GM21529 (cell line): ENCODE data around the gene EXOC6.

ENCODE experiments used
- ATAC-seq: cut with Tn5 transposase; IDR thresholded peaks from one replicate; pipeline ENCODE4 v1.9.1; 2021; ENCODE audit not compliant: unreplicated experiment

EXOC6 gene

GRCh38 chr10:92832121-92832520 is 16.2 kb upstream of the EXOC6 start:
- ATAC-seq, result no peak

DNA sequence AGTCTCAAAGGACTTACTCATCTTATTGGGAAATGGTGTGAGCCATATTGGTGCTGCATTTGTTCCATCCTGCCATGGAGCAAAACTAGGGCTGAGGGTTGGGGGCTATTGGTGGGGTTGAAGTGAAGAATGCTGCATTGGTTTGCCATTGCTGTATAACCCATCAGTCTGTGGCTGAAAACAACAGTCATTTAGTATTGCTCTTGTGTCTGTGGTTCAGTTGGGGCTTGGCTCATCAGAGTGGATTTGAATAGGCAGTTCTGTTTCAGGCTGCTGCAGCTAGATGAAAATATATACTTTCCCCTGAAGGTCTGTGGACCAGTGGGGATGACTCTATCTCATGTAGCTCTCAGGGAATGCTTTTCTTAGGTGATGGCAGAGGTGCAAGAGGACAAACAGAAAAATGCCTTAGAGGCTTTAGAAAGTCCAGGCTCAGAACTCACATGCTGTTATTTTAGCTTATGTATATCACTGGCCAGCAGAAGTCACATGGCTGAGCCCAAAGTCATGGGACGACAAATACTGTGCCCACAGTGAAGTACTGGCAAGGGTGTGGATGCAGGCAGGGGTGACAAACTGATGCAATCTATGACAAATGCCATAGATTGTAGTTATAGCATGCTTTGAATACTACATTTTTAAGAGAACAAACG is 15.2 kb upstream of the EXOC6 start:
- no peak for ATAC-seq

DNA sequence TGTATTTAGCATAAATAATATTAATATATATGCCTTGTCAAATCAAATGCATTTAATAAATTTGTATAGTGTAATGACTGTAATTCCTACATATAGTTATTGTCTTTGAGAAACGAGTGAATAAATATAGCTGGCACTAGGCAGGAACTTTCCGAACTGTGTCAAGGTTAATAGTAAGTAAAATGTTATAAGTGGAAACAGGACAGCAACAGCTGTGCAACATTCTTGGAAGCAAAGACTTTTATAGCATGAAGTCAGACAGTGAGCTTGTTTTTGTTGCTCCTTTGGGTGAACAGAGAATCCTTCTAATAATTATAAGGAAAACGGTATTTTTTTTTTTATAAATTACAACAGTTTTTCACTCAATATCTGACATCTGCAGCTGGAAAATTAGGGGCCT is 14.0 kb upstream of the EXOC6 start:
- no peak for ATAC-seq

DNA sequence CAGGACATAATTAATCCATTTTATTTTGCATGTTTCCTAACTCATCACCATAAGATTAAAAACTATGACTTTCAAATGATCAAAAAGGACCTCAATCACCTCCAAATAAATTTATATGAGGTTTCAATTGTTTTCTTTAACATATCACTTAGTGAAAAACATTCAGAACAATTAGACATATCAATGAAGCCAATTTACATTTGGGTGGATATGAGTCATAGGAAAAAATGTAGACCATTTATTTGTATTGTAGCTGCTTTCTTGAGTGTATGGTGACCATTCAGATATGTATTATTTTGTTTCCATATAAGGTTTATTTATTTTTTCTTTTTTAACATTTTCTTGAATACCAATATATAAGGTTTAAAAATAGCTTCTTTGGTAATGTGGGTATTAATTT is 13.3 kb upstream of the EXOC6 start:
- no peak for ATAC-seq

DNA sequence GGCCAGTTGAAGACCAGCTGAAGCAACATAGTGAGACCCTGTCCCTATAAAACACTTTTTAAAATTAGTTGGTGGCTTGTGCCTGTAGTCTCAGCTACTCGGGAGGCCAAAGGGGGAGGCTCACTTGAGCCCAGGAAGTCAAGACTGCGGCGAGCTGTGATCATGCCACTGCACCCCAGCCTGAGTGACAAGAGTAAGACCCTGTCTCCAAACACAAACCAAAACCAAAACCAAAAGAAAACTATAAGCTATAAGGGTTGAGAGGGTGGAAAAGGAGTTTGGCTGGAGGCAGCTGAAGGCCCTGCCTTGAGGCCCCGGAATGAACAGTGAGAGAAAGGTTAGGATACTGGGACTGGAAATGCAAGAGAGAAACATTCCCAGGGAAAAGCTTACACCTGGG is 10.9 kb upstream of the EXOC6 start:
- ATAC-seq, result no peak

DNA sequence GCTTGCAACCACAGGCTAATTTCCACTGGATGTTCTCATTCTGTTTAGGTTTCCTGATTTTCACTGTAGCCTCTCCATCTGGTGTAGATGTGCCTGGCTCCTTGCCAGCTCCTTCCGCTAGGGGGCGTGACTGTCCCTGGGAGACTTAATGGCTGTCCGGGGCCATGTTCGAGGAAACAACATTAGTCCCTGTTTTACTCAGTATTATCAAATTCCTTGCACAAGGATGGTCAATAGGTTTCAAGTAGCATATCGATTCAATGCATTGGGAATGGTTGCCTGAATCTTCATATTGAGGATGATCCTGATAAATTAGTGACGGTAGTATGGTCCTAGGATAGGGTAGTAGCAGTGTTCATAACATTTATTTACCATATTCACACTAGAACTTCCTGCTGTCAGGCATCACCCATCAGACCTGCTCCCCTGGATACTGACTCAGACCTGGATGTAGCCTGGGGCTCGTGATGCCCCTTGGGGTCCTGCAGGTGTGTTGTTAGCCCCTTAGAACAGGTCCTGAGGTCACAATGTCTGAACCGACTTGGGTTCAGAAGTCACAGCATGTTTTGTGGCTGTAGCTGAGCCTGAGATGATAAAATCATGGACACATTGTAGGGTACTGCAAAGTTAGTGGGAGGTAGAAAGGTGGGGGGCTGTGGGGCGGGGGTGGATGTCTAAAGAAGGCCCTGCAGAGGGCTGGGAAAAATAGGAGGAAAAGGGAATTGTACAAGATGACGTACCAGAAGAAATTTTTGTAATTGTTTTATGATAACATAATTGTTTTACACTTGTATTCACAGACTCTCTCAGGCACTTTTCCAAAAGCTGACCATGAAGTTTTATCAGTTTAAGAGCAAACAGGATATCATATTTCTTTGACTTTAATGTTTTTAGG is 8.9 kb upstream of the EXOC6 start:
- ATAC-seq, result no peak

GRCh38 chr10:92844746-92845145 is 3.6 kb upstream of the EXOC6 start:
- ATAC-seq, result no peak

GRCh38 chr10:92845921-92846320 is 2.4 kb upstream of the EXOC6 start:
- ATAC-seq, result no peak

GRCh38 chr10:92846344-92846743 is 2.0 kb upstream of the EXOC6 start:
- ATAC-seq, result no peak

DNA sequence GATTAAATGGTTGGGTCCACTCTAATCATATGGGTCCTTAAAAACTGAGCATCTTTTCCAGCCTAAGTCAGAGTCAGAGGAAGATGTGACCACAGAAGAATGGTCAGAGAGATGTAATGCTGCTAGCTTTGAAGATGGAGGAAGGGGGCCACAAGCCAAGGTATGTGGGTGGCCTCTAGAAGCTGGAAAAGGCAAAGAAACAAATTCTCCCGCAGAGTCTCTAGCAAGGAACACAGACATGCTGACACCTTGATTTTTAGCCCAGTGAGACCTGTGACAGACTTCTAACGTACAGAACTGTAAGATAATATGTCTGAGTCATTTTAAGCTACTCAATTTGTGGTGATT is 1.5 kb upstream of the EXOC6 start:
- no peak for ATAC-seq

DNA sequence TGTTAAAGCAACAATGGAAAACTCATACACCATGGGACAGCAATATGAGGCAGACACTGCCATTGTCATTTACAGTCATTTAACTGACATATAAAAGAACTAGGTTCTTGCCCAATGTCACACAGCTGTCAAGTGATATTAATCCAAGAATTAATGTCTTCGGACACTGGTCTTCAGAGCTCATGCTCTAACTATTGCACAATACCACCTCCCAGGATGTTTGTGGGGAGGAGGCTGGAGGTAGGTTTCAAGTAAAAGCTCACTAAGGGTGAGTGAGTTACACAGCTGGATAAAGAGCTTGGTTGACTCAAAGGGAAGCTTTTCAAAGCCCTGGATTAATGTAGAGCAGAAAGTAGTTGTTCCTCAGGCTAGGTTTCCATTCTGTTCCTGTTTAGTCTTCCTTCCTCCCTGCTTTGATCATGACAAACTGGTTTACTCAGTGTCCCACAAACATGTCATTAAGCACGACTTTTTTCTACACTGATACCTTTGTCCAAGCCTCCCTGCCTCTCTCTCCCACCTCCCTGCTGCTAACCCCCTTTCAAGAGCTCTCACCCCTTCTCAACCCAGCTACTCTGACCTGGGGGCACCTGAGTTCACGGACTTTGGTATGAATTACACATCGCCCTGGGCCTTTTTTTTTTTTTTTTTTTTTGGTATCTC is 987 bp upstream of the EXOC6 start:
- ATAC-seq, result no peak

DNA sequence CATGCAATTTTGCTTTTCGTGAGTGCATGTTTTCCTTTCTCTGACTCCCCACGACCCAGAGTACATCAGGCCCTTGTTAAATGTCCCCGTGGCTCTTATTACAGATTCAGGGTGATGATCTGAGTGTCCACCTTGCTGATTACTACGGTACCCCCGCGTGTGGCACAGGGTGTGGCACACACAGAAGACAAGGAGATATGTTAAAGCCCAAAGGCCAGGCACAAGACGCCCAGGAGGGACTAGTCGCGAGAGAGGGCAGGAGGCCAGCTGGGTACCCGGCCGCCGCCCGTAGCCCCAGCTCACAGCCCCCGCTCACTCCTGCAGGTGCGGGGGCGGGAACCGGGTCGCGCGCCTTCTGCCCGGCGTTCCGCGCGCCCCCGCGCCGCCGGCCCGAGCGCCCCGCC is 281 bp upstream of the EXOC6 start:
- no peak for ATAC-seq

- ATAC-seq, result no peak
Observed at GRCh38 chr10:92849234-92849525, 860 bp downstream of the EXOC6 start.

- ATAC-seq, result no peak
Observed at GRCh38 chr10:92849576-92850090, 1.3 kb downstream of the EXOC6 start.

DNA sequence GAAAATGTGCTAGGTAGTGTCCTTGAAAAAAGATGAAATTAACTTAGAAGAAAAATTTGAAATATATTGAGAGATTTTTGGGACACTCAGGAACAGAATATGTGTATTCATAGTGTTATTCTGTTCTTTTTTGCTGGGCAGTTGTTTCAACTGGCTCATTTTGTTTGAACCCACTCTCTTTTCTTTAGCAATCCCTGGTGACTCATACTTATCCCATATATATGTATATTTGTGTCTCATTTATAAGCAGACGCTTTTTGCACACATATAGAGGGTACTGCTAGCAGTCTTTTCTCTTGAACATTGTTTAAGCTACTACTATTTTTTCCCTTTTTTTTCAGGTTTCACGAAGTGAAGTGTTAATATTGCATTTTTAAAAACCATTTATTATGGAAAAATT is 1.9 kb downstream of the EXOC6 start:
- no peak for ATAC-seq

DNA sequence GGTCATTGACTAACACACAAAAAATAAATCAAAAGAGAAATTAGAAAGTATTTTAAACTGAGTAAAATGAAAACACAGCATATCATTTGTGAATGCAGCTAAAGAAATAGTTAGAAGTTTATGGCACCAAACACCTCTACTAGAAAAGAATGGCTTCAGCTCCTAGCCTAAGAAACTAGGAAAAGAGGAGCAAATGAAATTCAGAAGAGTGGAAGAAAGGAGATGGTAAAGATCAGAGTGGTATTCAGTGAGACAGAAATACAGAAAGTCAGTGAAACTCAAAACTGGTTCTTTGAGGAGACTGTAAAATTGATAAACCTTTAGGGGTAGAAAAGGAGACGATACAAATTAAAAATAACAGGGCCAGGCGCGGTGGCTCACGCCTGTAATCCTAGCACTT is 2.7 kb downstream of the EXOC6 start:
- no peak for ATAC-seq

GRCh38 chr10:92855560-92855959 is 7.2 kb downstream of the EXOC6 start:
- ATAC-seq, result no peak

GRCh38 chr10:92857904-92858514 is 9.7 kb downstream of the EXOC6 start:
- no peak for ATAC-seq

DNA sequence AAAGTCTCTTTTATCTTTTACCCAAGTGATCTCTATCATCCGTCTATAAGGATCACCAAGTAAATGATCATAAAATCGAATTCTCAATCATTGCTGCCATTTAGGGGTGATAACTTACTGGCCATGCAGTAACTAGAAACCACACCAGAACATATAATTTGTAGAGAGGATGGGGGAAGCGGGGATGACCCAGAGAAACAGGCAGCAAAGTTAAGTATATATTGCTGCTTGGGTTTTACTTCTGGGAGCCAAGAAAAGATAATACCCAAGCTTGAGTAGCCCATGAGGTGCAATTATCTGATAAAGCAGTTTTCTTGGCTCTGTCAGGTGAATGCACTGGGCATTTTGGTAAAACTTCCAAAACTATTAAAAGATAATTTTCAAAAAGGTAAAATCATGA is 18.9 kb downstream of the EXOC6 start:
- no peak for ATAC-seq

- ATAC-seq, result no peak
Observed at GRCh38 chr10:92868036-92868435, 19.7 kb downstream of the EXOC6 start.

DNA sequence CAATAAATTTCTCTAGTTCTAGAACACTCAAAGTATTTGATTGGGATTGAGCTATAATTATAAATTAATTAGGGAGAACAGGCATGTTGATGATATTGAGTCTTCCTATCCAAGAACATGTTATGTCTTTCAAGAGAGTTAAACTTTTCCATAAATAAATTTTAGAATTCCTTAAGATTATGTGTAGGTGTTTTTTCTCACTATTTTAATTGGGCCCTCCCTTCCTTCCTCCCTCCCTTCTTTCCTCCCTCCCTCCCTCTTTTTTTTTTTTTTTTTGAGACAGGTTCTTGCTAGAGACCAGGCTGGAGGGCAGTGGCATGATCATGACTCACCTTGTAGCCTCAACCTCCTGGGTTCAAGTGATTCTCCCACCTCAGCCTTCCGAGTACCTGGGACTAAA is 20.2 kb downstream of the EXOC6 start:
- ATAC-seq, result no peak

GRCh38 chr10:92873029-92873428 is 24.7 kb downstream of the EXOC6 start:
- ATAC-seq, result no peak
